HG03025 (cell line): Measurements from ENCODE around the gene MAP3K13.
A peak's percentile ranks its signal among the peaks of the same experiment; 100 is the strongest.

Experiments used
- ATAC-seq: cut with Tn5 transposase; IDR thresholded peaks from one replicate; pipeline ENCODE4 v1.9.1; 2021; ENCODE audit warnings: mild to moderate bottlenecking, moderate library complexity; ENCODE audit not compliant: unreplicated experiment, low FRiP score

The MAP3K13 gene

GRCh38 chr3:185362850-185363661 is at the start of gene MAP3K13:
Gene MAP3K13 (plus strand): TSS chr3:185363136. CDS start chr3:185428582, 65,446 bp downstream.
- ATAC-seq: peak; percentile 95

GRCh38 chr3:185313693-185314246 is 49.2 kb upstream of the MAP3K13 start:
- ATAC-seq: no peak

GRCh38 chr3:185316740-185317412 is 46.1 kb upstream of the MAP3K13 start:
- no peak for ATAC-seq

GRCh38 chr3:185317674-185318073 is 45.3 kb upstream of the MAP3K13 start:
- ATAC-seq: no peak

GRCh38 chr3:185318141-185318540 is 44.8 kb upstream of the MAP3K13 start:
- no peak for ATAC-seq

- ATAC-seq: no peak
These were observed 43.1 kb upstream of the MAP3K13 start for GRCh38 chr3:185319801-185320200.

GRCh38 chr3:185320949-185321348 is 42.0 kb upstream of the MAP3K13 start:
- no peak for ATAC-seq

GRCh38 chr3:185322101-185322719 is 40.7 kb upstream of the MAP3K13 start:
- ATAC-seq: no peak

GRCh38 chr3:185325946-185326791 is 36.8 kb upstream of the MAP3K13 start:
- no peak for ATAC-seq

GRCh38 chr3:185327062-185327461 is 35.9 kb upstream of the MAP3K13 start:
- no peak for ATAC-seq

- ATAC-seq: no peak
These were observed 34.5 kb upstream of the MAP3K13 start for GRCh38 chr3:185328324-185329004.

- no peak for ATAC-seq
These were observed 32.7 kb upstream of the MAP3K13 start for GRCh38 chr3:185330238-185330637.

GRCh38 chr3:185330644-185331043 is 32.3 kb upstream of the MAP3K13 start:
- no peak for ATAC-seq

- peak; percentile 80 for ATAC-seq
These were observed 30.8 kb upstream of the MAP3K13 start for GRCh38 chr3:185332026-185332735.

- no peak for ATAC-seq
These were observed 27.1 kb upstream of the MAP3K13 start for GRCh38 chr3:185335799-185336198.

- ATAC-seq: no peak
These were observed 25.6 kb upstream of the MAP3K13 start for GRCh38 chr3:185337231-185337816.

- no peak for ATAC-seq
These were observed 23.0 kb upstream of the MAP3K13 start for GRCh38 chr3:185339945-185340344.

- ATAC-seq: no peak
These were observed 22.2 kb upstream of the MAP3K13 start for GRCh38 chr3:185340751-185341150.
